Neural cell (in vitro differentiated cells): ENCODE results near the gene GORASP2. TPM values are rescaled to one million over a fixed set of nuclear protein-coding genes. Genes with fewer than 3 reads are reported as not detected.

ENCODE experiments used
- H2AFZ ChIP-seq: fragments of 200-600, 300-800 bp; sonication (generic), shearing (Covaris generic); 2 replicates; pipeline ENCODE4 v1.6.0; 2014; ENCODE audit warnings: low read depth, mild to moderate bottlenecking, antibody characterized with exemption, low read length, moderate library complexity
- H3F3A ChIP-seq: fragments of 200-600 bp; shearing (Covaris generic); 2 replicates; pipeline ENCODE4 v1.6.1; 2016; ENCODE audit warnings: mild to moderate bottlenecking, moderate library complexity, mixed read lengths, antibody characterized with exemption, low read length; ENCODE audit not compliant: insufficient read depth, poor library complexity, severe bottlenecking
- H3K27ac ChIP-seq: fragments of 200-600, 300-800 bp; sonication (generic), shearing (Covaris generic); 2 replicates; pipeline ENCODE4 v1.5.1; 2014; ENCODE audit warnings: mild to moderate bottlenecking, low read length, moderate library complexity
- H3K27me3 ChIP-seq: fragments of 300-800, 200-600 bp; sonication (generic), shearing (Covaris generic); 2 replicates; pipeline ENCODE4 v1.6.0; 2014; ENCODE audit warnings: mild to moderate bottlenecking, low read depth, low read length, moderate library complexity; ENCODE audit not compliant: insufficient read depth
- H3K36me3 ChIP-seq: fragments of 300-800, 200-600 bp; sonication (generic), shearing (Covaris generic); 2 replicates; pipeline ENCODE4 v1.5.1; 2014; ENCODE audit warnings: mild to moderate bottlenecking, antibody characterized with exemption, low read length, moderate library complexity; ENCODE audit not compliant: insufficient read depth
- H3K4me2 ChIP-seq: fragments of 300-800, 200-600 bp; sonication (generic), shearing (Covaris generic); 2 replicates; pipeline ENCODE4 v1.6.0; 2014; ENCODE audit warnings: mild to moderate bottlenecking, low read length
- H3K4me3 ChIP-seq: fragments of 300-800, 200-600 bp; sonication (generic), shearing (Covaris generic); 2 replicates; pipeline ENCODE4 v1.5.1; 2014; ENCODE audit warnings: mild to moderate bottlenecking, low read length, moderate library complexity
- H3K79me2 ChIP-seq: fragments of 200-600 bp; shearing (Covaris generic); replicated peaks from 2 replicates; pipeline ENCODE4 v1.6.0; 2014; ENCODE audit warnings: mild to moderate bottlenecking, low read length, moderate library complexity; ENCODE audit not compliant: insufficient read depth
- H3K9ac ChIP-seq: fragments of 300-800, 200-600 bp; sonication (generic), shearing (Covaris generic); 2 replicates; pipeline ENCODE4 v1.6.1; 2016; ENCODE audit warnings: mild to moderate bottlenecking, low read length, mixed read lengths
- H3K9me2 ChIP-seq: fragments of 200-600 bp; shearing (Covaris generic); 2 replicates; pipeline ENCODE4 v1.6.1; 2016; ENCODE audit warnings: mild to moderate bottlenecking, low read length, mixed read lengths; ENCODE audit not compliant: insufficient read depth
- H3K9me3 ChIP-seq: fragments of 200-600, 300-800 bp; sonication (generic), shearing (Covaris generic); 2 replicates; pipeline ENCODE4 v1.6.1; 2016; ENCODE audit warnings: mild to moderate bottlenecking, mixed run types, low read length, moderate library complexity, mixed read lengths
- H4K20me1 ChIP-seq: fragments of 200-600 bp; shearing (Covaris generic); 2 replicates; pipeline ENCODE4 v1.6.1; 2016; ENCODE audit warnings: mild to moderate bottlenecking, mixed run types; ENCODE audit not compliant: insufficient read depth
- EP300 ChIP-seq: fragments of 450-650 bp; conservative IDR thresholded peaks from 2 replicates; pipeline ENCODE4 v1.6.1; 2014; ENCODE audit warnings: antibody characterized with exemption, mild to moderate bottlenecking, moderate library complexity; ENCODE audit not compliant: poor library complexity, severe bottlenecking
- EZH2 ChIP-seq: fragments of 200-600, 300-800 bp; shearing (Covaris generic), sonication (generic); IDR thresholded peaks from 2 replicates; pipeline ENCODE4 v1.6.1; 2014; ENCODE audit warnings: antibody characterized with exemption, low read length, borderline replicate concordance, mild to moderate bottlenecking; ENCODE audit not compliant: insufficient read depth, poor library complexity, severe bottlenecking
- MXI1 ChIP-seq: fragments of 450-650 bp; conservative IDR thresholded peaks from 2 replicates; pipeline ENCODE4 v1.6.1; 2014; ENCODE audit warnings: antibody characterized with exemption, mild to moderate bottlenecking; ENCODE audit not compliant: poor library complexity, severe bottlenecking
- POLR2AphosphoS5 ChIP-seq: IDR thresholded peaks from 2 replicates; pipeline ENCODE4 v1.6.1; 2012
- RAD21 ChIP-seq: fragments of 450-650 bp; conservative IDR thresholded peaks from 2 replicates; pipeline ENCODE4 v1.6.1; 2014; ENCODE audit warnings: antibody characterized with exemption, mild to moderate bottlenecking, moderate library complexity
- SMC3 ChIP-seq: fragments of 450-650 bp; conservative IDR thresholded peaks from 2 replicates; pipeline ENCODE4 v1.6.1; 2014; ENCODE audit warnings: antibody characterized with exemption, mild to moderate bottlenecking, moderate library complexity; ENCODE audit not compliant: poor library complexity
- TAF1 ChIP-seq: IDR thresholded peaks from 2 replicates; pipeline ENCODE4 v1.6.1; 2012; ENCODE audit warnings: low read depth
- polyA plus RNA-seq: library from polyadenylated mRNA; depleted of rRNA; stranded (reverse); fragments of >200 nt; gene quantifications from 2 replicates; pipeline ENCODE4 v1.2.3, GENCODE V29; 2014
- TF ChIP-seq, protein P1 (sequence below): IDR thresholded peaks from 2 replicates; pipeline ENCODE4 v1.6.1; 2012; ENCODE audit warnings: borderline replicate concordance
- TF ChIP-seq, protein P2 (sequence below): fragments of 450-650 bp; IDR thresholded peaks from 2 replicates; pipeline ENCODE4 v1.5.1; 2014; ENCODE audit warnings: antibody characterized with exemption, mild to moderate bottlenecking, moderate library complexity; ENCODE audit not compliant: poor library complexity, severe bottlenecking

Gene GORASP2
- polyA plus RNA-seq, 1 donor from 2014 or later, result 20.4 TPM

- no peaks in the 10 kb centered on the region for H4K20me1 ChIP-seq
- H3K4me3 ChIP-seq, result peak overlapping the region; percentile 4
- H3F3A ChIP-seq, result no peaks in the 10 kb centered on the region
Measured at GRCh38 chr2:170932948-170933347, 3.9 kb downstream of the GORASP2 start.

GRCh38 chr2:170937709-170938379 is 8.8 kb downstream of the GORASP2 start:
- no peaks in the 10 kb centered on the region for H3K27me3 ChIP-seq
- TF ChIP-seq EP300, result no peak
- TF ChIP-seq POLR2AphosphoS5, result no peak
- TF ChIP-seq EZH2, result no peak
- no peak for TF ChIP-seq SMC3
- TF ChIP-seq, protein P1, sequence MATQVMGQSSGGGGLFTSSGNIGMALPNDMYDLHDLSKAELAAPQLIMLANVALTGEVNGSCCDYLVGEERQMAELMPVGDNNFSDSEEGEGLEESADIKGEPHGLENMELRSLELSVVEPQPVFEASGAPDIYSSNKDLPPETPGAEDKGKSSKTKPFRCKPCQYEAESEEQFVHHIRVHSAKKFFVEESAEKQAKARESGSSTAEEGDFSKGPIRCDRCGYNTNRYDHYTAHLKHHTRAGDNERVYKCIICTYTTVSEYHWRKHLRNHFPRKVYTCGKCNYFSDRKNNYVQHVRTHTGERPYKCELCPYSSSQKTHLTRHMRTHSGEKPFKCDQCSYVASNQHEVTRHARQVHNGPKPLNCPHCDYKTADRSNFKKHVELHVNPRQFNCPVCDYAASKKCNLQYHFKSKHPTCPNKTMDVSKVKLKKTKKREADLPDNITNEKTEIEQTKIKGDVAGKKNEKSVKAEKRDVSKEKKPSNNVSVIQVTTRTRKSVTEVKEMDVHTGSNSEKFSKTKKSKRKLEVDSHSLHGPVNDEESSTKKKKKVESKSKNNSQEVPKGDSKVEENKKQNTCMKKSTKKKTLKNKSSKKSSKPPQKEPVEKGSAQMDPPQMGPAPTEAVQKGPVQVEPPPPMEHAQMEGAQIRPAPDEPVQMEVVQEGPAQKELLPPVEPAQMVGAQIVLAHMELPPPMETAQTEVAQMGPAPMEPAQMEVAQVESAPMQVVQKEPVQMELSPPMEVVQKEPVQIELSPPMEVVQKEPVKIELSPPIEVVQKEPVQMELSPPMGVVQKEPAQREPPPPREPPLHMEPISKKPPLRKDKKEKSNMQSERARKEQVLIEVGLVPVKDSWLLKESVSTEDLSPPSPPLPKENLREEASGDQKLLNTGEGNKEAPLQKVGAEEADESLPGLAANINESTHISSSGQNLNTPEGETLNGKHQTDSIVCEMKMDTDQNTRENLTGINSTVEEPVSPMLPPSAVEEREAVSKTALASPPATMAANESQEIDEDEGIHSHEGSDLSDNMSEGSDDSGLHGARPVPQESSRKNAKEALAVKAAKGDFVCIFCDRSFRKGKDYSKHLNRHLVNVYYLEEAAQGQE, result no peak
- TF ChIP-seq, protein P2, sequence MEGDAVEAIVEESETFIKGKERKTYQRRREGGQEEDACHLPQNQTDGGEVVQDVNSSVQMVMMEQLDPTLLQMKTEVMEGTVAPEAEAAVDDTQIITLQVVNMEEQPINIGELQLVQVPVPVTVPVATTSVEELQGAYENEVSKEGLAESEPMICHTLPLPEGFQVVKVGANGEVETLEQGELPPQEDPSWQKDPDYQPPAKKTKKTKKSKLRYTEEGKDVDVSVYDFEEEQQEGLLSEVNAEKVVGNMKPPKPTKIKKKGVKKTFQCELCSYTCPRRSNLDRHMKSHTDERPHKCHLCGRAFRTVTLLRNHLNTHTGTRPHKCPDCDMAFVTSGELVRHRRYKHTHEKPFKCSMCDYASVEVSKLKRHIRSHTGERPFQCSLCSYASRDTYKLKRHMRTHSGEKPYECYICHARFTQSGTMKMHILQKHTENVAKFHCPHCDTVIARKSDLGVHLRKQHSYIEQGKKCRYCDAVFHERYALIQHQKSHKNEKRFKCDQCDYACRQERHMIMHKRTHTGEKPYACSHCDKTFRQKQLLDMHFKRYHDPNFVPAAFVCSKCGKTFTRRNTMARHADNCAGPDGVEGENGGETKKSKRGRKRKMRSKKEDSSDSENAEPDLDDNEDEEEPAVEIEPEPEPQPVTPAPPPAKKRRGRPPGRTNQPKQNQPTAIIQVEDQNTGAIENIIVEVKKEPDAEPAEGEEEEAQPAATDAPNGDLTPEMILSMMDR, result no peak
- no peak for TF ChIP-seq TAF1
- no peak for TF ChIP-seq MXI1
- no peak for TF ChIP-seq RAD21
- H3K9ac ChIP-seq, result no peak overlapping the region
- no peaks in the 10 kb centered on the region for H3K9me3 ChIP-seq
- peaks cover 86% of the 10 kb centered on the region for H3K79me2 ChIP-seq
- no peaks in the 10 kb centered on the region for H3F3A ChIP-seq
- H3K36me3 ChIP-seq, result no peaks in the 10 kb centered on the region
- H3K4me2 ChIP-seq, result no peak overlapping the region
- H4K20me1 ChIP-seq, result no peaks in the 10 kb centered on the region
- no peak overlapping the region for H2AFZ ChIP-seq
- H3K4me3 ChIP-seq, result no peak overlapping the region
- no peaks in the 10 kb centered on the region for H3K9me2 ChIP-seq
- H3K27ac ChIP-seq, result no peak overlapping the region

More at GRCh38 chr2:170932948-170933347, 3.9 kb downstream of the GORASP2 start:
- no peaks in the 10 kb centered on the region for H3K9me3 ChIP-seq
- H3K79me2 ChIP-seq, result peaks cover 74% of the 10 kb centered on the region
- H3K9ac ChIP-seq, result no peak overlapping the region
- H2AFZ ChIP-seq, result no peak overlapping the region
- no peak overlapping the region for H3K4me2 ChIP-seq
- H3K27me3 ChIP-seq, result no peaks in the 10 kb centered on the region
- no peaks in the 10 kb centered on the region for H3K9me2 ChIP-seq
- TF ChIP-seq, protein P1, result no peak
- TF ChIP-seq EP300 (no peak), MXI1 (no peak), SMC3 (no peak), RAD21 (no peak), EZH2 (no peak), POLR2AphosphoS5 (no peak), TAF1 (no peak)
- TF ChIP-seq, protein P2, result no peak
- H3K27ac ChIP-seq, result no peak overlapping the region
- H3K36me3 ChIP-seq, result no peaks in the 10 kb centered on the region
